ENCODE results near the gene XK. TPM values are rescaled to one million over a fixed set of nuclear protein-coding genes. Genes with fewer than 3 reads are reported as not detected.

XK gene
- not detected in 2 replicates for total RNA-seq (2014; rRNA removed; shearing (Covaris generic))
- polyA plus RNA-seq (2016; fragmentation: Nextera tagmentation; extraction: Ambion mirVana) = not detected in 2 replicates

- Histone ChIP-seq H3K4me2 (ENCODE audit: unreplicated experiment) (peak within 1 kb of the TSS; percentile 20), H3K4me3 (peak within 1 kb of the TSS; percentile 52), H3K79me2 (ENCODE audit: insufficient read depth) (no peaks in the 10 kb centered on the region), H3K4me1 (ENCODE audit: insufficient read depth) (no peaks in the 10 kb centered on the region), H3K27ac (no peak within 1 kb of the TSS), H3K9me2 (ENCODE audit: insufficient read depth) (no peaks in the 10 kb centered on the region), H3K9me3 (ENCODE audit: low read depth) (no peaks in the 10 kb centered on the region), H2AFZ (peak within 1 kb of the TSS; percentile 41; the same call in 1 of the 2 replicates), H3K27me3 (replicated peaks; ENCODE audit: insufficient read depth) (no peaks in the 10 kb centered on the region), H3K9ac (no peak within 1 kb of the TSS), H3K36me3 (ENCODE audit: low read depth) (no peaks in the 10 kb centered on the region), H4K20me1 (ENCODE audit: insufficient read depth) (no peaks in the 10 kb centered on the region), H3F3A (ENCODE audit: insufficient read depth) (no peaks in the 10 kb centered on the region)
- 7 to 25% methylated on average over 12 to 46 of the region's 100 CpGs for WGBS, 2 experiments (ENCODE audit: low coverage in 1 of 2, low lambda C conversion rate in 2 of 2, missing lambda C conversion rate in 2 of 2)
- in situ Hi-C loops (cut with MboI) = no loop called here
- TF ChIP-seq EZH2 (IDR thresholded peaks at IDR 0.05; ENCODE audit: insufficient read depth, poor library complexity, severe bottlenecking) (no peak), EZH2phosphoT487 (IDR thresholded peaks at IDR 0.05; ENCODE audit: insufficient read depth, low read depth) (no peak)
- peak; percentile 28 for DNase-seq
Measured at GRCh38 chrX:37685381-37686359, at the start of gene XK. TSS of gene XK (plus strand) at chrX:37685791. CDS start at chrX:37685962, 171 bp downstream.

- Histone ChIP-seq H3K9me3 (ENCODE audit: low read depth) (no peaks in the 10 kb centered on the region), H4K20me1 (ENCODE audit: insufficient read depth) (no peaks in the 10 kb centered on the region), H3K4me2 (ENCODE audit: unreplicated experiment) (no peak overlapping the region), H3K79me2 (ENCODE audit: insufficient read depth) (no peaks in the 10 kb centered on the region), H2AFZ (no peak overlapping the region), H3F3A (ENCODE audit: insufficient read depth) (no peaks in the 10 kb centered on the region), H3K9ac (no peak overlapping the region), H3K27ac (no peak overlapping the region), H3K4me1 (ENCODE audit: insufficient read depth) (no peaks in the 10 kb centered on the region), H3K9me2 (ENCODE audit: insufficient read depth) (no peaks in the 10 kb centered on the region), H3K4me3 (no peak overlapping the region), H3K27me3 (replicated peaks; ENCODE audit: insufficient read depth) (no peaks in the 10 kb centered on the region), H3K36me3 (ENCODE audit: low read depth) (no peaks in the 10 kb centered on the region)
- DNase-seq = no peak
- in situ Hi-C loops (cut with MboI) = no loop called here
- TF ChIP-seq EZH2phosphoT487 (IDR thresholded peaks at IDR 0.05; ENCODE audit: insufficient read depth, low read depth) (no peak), EZH2 (IDR thresholded peaks at IDR 0.05; ENCODE audit: insufficient read depth, poor library complexity, severe bottlenecking) (no peak)
Measured at GRCh38 chrX:37638047-37638446, 47.5 kb upstream of the XK start.

GRCh38 chrX:37640142-37640541, 45.4 kb upstream of the XK start:
- no peak overlapping the region for H2AFZ ChIP-seq
- H3K9ac ChIP-seq = no peak overlapping the region
- H3K9me3 ChIP-seq (ENCODE audit: low read depth) = no peaks in the 10 kb centered on the region
- no peaks in the 10 kb centered on the region for H3F3A ChIP-seq (ENCODE audit: insufficient read depth)
- no peak overlapping the region for H3K4me2 ChIP-seq (ENCODE audit: unreplicated experiment)
- no peak overlapping the region for H3K27ac ChIP-seq
- no peak for DNase-seq
- no peaks in the 10 kb centered on the region for H3K27me3 ChIP-seq (replicated peaks; ENCODE audit: insufficient read depth)
- H3K4me1 ChIP-seq (ENCODE audit: insufficient read depth) = no peaks in the 10 kb centered on the region
- H3K9me2 ChIP-seq (ENCODE audit: insufficient read depth) = no peaks in the 10 kb centered on the region
- no peak overlapping the region for H3K4me3 ChIP-seq
- no peaks in the 10 kb centered on the region for H3K36me3 ChIP-seq (ENCODE audit: low read depth)
- H4K20me1 ChIP-seq (ENCODE audit: insufficient read depth) = no peaks in the 10 kb centered on the region
- TF ChIP-seq EZH2phosphoT487 (IDR thresholded peaks at IDR 0.05; ENCODE audit: insufficient read depth, low read depth) (no peak), EZH2 (IDR thresholded peaks at IDR 0.05; ENCODE audit: insufficient read depth, poor library complexity, severe bottlenecking) (no peak)
- in situ Hi-C loops (cut with MboI) = no loop called here
- WGBS, 2 experiments (ENCODE audit: low coverage in 1 of 2, low lambda C conversion rate in 2 of 2, missing lambda C conversion rate in 2 of 2) = 10 to 32% methylated on average over 2 to 5 of the region's 5 CpGs
- H3K79me2 ChIP-seq (ENCODE audit: insufficient read depth) = no peaks in the 10 kb centered on the region

- H3K4me3 ChIP-seq = no peak overlapping the region
- no peaks in the 10 kb centered on the region for H3K27me3 ChIP-seq (replicated peaks; ENCODE audit: insufficient read depth)
- in situ Hi-C loops (cut with MboI) = no loop called here
- H3F3A ChIP-seq (ENCODE audit: insufficient read depth) = no peaks in the 10 kb centered on the region
- no peak overlapping the region for H3K4me2 ChIP-seq (ENCODE audit: unreplicated experiment)
- no peak for TF ChIP-seq EZH2 (IDR thresholded peaks at IDR 0.05; ENCODE audit: insufficient read depth, poor library complexity, severe bottlenecking)
- no peak for TF ChIP-seq EZH2phosphoT487 (IDR thresholded peaks at IDR 0.05; ENCODE audit: insufficient read depth, low read depth)
- no peaks in the 10 kb centered on the region for H3K9me2 ChIP-seq (ENCODE audit: insufficient read depth)
- 3 to 15% methylated on average over 3 of the region's 3 CpGs for WGBS, 2 experiments (ENCODE audit: low coverage in 1 of 2, low lambda C conversion rate in 2 of 2, missing lambda C conversion rate in 2 of 2)
- no peaks in the 10 kb centered on the region for H3K79me2 ChIP-seq (ENCODE audit: insufficient read depth)
- H3K36me3 ChIP-seq (ENCODE audit: low read depth) = no peaks in the 10 kb centered on the region
- H2AFZ ChIP-seq = no peak overlapping the region
- H3K9ac ChIP-seq = no peak overlapping the region
- H3K4me1 ChIP-seq (ENCODE audit: insufficient read depth) = no peaks in the 10 kb centered on the region
- no peaks in the 10 kb centered on the region for H4K20me1 ChIP-seq (ENCODE audit: insufficient read depth)
- no peaks in the 10 kb centered on the region for H3K9me3 ChIP-seq (ENCODE audit: low read depth)
- no peak overlapping the region for H3K27ac ChIP-seq
- DNase-seq = no peak
Measured at GRCh38 chrX:37641859-37642258, 43.7 kb upstream of the XK start.
